NCI-H1436 treated with DMSO at 0.1 percent for 48 hours (cell line): ENCODE data around the gene CCDC177.

ENCODE experiments used
- DNase-seq: peaks from one replicate; lab custom pipeline; 2025; lab: John Stamatoyannopoulos, UW

Gene CCDC177

GRCh38 chr14:69528930-69529329, 45.7 kb downstream of the CCDC177 start:
- DNase-seq = no peak

DNA sequence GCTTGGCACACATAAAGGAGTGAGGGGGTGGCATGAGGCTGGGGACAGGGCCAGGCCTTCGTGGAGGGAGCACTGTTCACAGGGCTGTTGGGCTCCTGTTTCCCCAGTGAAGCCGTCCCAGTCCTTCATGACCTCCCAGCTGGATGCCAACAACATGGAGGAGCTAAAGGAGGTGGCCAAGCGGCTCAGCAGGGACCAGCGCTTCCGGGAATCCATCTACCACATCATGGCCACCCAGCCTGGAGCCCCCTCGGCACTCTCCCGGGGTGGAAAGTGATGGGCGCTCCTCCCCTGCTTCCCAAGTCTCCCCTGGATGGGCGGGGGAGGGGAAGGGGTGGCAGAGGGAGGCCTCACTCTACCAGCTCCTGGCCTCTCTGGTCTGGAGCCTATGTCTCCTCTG, 46.5 kb downstream of the CCDC177 start:
- DNase-seq = no peak

GRCh38 chr14:69527635-69528034, 47.0 kb downstream of the CCDC177 start:
- no peak for DNase-seq

GRCh38 chr14:69525896-69526295, 48.8 kb downstream of the CCDC177 start:
- DNase-seq = no peak

DNA sequence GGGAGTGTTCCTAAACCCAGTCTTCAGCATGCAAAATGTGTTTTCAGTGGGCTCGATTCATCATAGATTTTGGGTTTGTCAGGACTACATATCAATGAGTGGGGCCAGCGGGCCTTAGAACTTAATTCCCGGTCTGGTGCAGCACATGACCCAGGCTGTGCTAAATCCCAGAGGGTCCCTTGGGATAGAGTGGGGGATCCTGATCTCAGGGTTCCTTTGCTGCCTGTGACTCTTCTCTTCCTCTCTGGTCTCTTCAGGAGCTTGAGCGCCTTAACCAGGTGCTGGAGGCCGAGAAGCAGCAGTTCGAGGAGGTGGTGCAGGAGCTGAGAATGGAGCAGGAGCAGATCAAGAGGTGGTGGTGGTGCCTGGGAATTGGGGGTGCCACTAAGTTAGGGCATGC, 52.6 kb downstream of the CCDC177 start:
- DNase-seq = no peak
